H1 (cell line): ENCODE data around the gene LAMB3. TPM values are rescaled to one million over a fixed set of nuclear protein-coding genes. Genes with fewer than 3 reads are reported as not detected.

Experiments
- CTCF ChIA-PET: fragments of 300-600 bp; sonication (Branson Sonifier 250); formaldehyde crosslinking; loops from one replicate; lab custom pipeline; 2021; ENCODE audit not compliant: partially characterized antibody; lab: Charles Lee
- POLR2A ChIA-PET: fragments of 300-600 bp; sonication (Branson Sonifier 250); formaldehyde crosslinking; loops from one replicate; lab custom pipeline; 2021; ENCODE audit warnings: inconsistent platforms; ENCODE audit not compliant: partially characterized antibody; lab: Charles Lee
- DNase-seq, 2 experiments: peaks; one replicate each; pipeline versions ENCODE4 v3.0.0 to v3.0.0-alpha.2; 2010 to 2022; ENCODE audit warnings: low spot score in 2 of 2, low read depth in 1 of 2, mixed read lengths in 1 of 2
- FAIRE-seq: peaks from 2 replicates; lab custom pipeline; 2011; peaks lifted over from hg19 to GRCh38; lab: Jason Lieb, UNC
- H2AFZ ChIP-seq: 2 replicates; pipeline ENCODE4 v1.8.1; 2012; ENCODE audit warnings: low read length, inconsistent platforms
- H2AK5ac ChIP-seq: 2 replicates; pipeline ENCODE4 v1.6.1; 2013; ENCODE audit warnings: low read depth, low read length
- H2BK120ac ChIP-seq: replicated peaks from 2 replicates; pipeline ENCODE3; 2013; ENCODE audit warnings: low read depth, low read length, inconsistent platforms
- H2BK12ac ChIP-seq: 2 replicates; pipeline ENCODE4 v1.6.1; 2013; ENCODE audit warnings: low read depth, low read length
- H2BK15ac ChIP-seq: 2 replicates; pipeline ENCODE4 v1.6.1; 2013; ENCODE audit warnings: low read length
- H2BK20ac ChIP-seq: 2 replicates; pipeline ENCODE4 v1.6.1; 2013; ENCODE audit warnings: low read length
- H2BK5ac ChIP-seq: 2 replicates; pipeline ENCODE4 v1.6.1; 2013; ENCODE audit warnings: low read depth, low read length
- H3K14ac ChIP-seq: 2 replicates; pipeline ENCODE4 v1.6.1; 2013; ENCODE audit warnings: inconsistent platforms; ENCODE audit not compliant: insufficient read length
- H3K18ac ChIP-seq: 2 replicates; pipeline ENCODE4 v1.6.1; 2013; ENCODE audit warnings: low read length; ENCODE audit errors: extremely low read depth
- H3K23ac ChIP-seq: 2 replicates; pipeline ENCODE4 v1.6.1; 2013; ENCODE audit warnings: inconsistent platforms; ENCODE audit not compliant: insufficient read length
- H3K23me2 ChIP-seq: 2 replicates; pipeline ENCODE4 v1.6.1; 2013; ENCODE audit warnings: low read depth, low read length
- H3K27ac ChIP-seq: 2 replicates; pipeline ENCODE4 v1.6.1; 2011; ENCODE audit warnings: low read depth, low read length, inconsistent platforms
- H3K27me3 ChIP-seq, 4 experiments: replicated peaks in 1 of 4; 1 replicate in 1 of 4; 2 replicates in 3 of 4; pipeline versions ENCODE4 v1.6.1 to v1.8.1; 2011 to 2013; ENCODE audit warnings: low read length in 3 of 4, mild to moderate bottlenecking in 3 of 4, inconsistent platforms in 2 of 4, mixed read lengths in 2 of 4, moderate library complexity in 1 of 4; ENCODE audit not compliant: control insufficient read depth in 3 of 4, insufficient read depth in 3 of 4; ENCODE audit errors: extremely low read depth in 1 of 4
- H3K36me3 ChIP-seq, 4 experiments: 2 replicates each; pipeline versions ENCODE4 v1.6.1 to v1.8.1; 2011 to 2013; ENCODE audit warnings: mild to moderate bottlenecking in 4 of 4, low read length in 3 of 4, moderate library complexity in 2 of 4, control low read depth in 1 of 4, inconsistent platforms in 1 of 4; ENCODE audit not compliant: insufficient read depth in 4 of 4, control insufficient read depth in 2 of 4
- H3K4ac ChIP-seq: replicated peaks from 2 replicates; pipeline ENCODE3; 2013; ENCODE audit warnings: low read length, low read depth, mixed read lengths, inconsistent platforms; ENCODE audit not compliant: insufficient read length
- H3K4me1 ChIP-seq, 4 experiments: replicated peaks in 1 of 4; 1 replicate in 1 of 4; 2 replicates in 3 of 4; pipeline versions ENCODE4 v1.6.1 to v1.8.1; 2011 to 2013; ENCODE audit warnings: low read length in 3 of 4, inconsistent platforms in 2 of 4, mixed read lengths in 1 of 4; ENCODE audit not compliant: insufficient read depth in 4 of 4, control insufficient read depth in 3 of 4
- H3K4me2 ChIP-seq, 2 experiments: 2 replicates each; pipeline versions ENCODE4 v1.6.1 to v1.8.1; 2011 to 2013; ENCODE audit warnings: low read depth in 2 of 2, low read length in 2 of 2, control low read depth in 1 of 2, inconsistent platforms in 1 of 2, mild to moderate bottlenecking in 1 of 2; ENCODE audit not compliant: insufficient read depth in 1 of 2
- H3K4me3 ChIP-seq, 4 experiments: fragments of 200-600, 300-600 bp in 1 of 4; sonication (generic), shearing (Covaris generic), sonication (Bioruptor Twin) in 1 of 4; 2 replicates each; pipeline versions ENCODE4 v1.5.1 to v1.8.1; 2011 to 2016; ENCODE audit warnings: low read length in 4 of 4, low read depth in 3 of 4, control low read depth in 2 of 4, inconsistent platforms in 2 of 4, mild to moderate bottlenecking in 2 of 4, mixed read lengths in 1 of 4, moderate library complexity in 1 of 4; ENCODE audit not compliant: insufficient read depth in 2 of 4; ENCODE audit errors: extremely low read depth in 1 of 4
- H3K56ac ChIP-seq: replicated peaks from 2 replicates; pipeline ENCODE3; 2013; ENCODE audit warnings: low read depth, mild to moderate bottlenecking, mixed read lengths, low read length, inconsistent platforms; ENCODE audit not compliant: insufficient read length
- H3K79me1 ChIP-seq: 2 replicates; pipeline ENCODE4 v1.6.1; 2013; ENCODE audit warnings: low read depth, low read length, control low read depth
- H3K79me2 ChIP-seq, 2 experiments: 2 replicates each; pipeline versions ENCODE4 v1.6.1 to v1.8.1; 2012 to 2013; ENCODE audit warnings: low read length in 2 of 2, mild to moderate bottlenecking in 2 of 2, inconsistent platforms in 1 of 2; ENCODE audit not compliant: insufficient read depth in 2 of 2, control insufficient read depth in 1 of 2
- H3K9ac ChIP-seq, 4 experiments: replicated peaks in 1 of 4; 1 replicate in 1 of 4; 2 replicates in 3 of 4; pipeline versions ENCODE4 v1.6.1 to v1.8.1; 2011 to 2013; ENCODE audit warnings: low read depth in 3 of 4, low read length in 3 of 4, control low read depth in 2 of 4, mild to moderate bottlenecking in 2 of 4, moderate library complexity in 2 of 4, inconsistent platforms in 1 of 4; ENCODE audit errors: extremely low read depth in 1 of 4
- H3K9me3 ChIP-seq, 2 experiments: 2 replicates each; pipeline versions ENCODE4 v1.6.1 to v1.8.1; 2012 to 2013; ENCODE audit warnings: mild to moderate bottlenecking in 2 of 2, moderate library complexity in 2 of 2, control low read depth in 1 of 2, inconsistent platforms in 1 of 2, low read depth in 1 of 2, low read length in 1 of 2, mixed read lengths in 1 of 2; ENCODE audit not compliant: insufficient read depth in 2 of 2
- H4K20me1 ChIP-seq, 2 experiments: replicated peaks in 1 of 2; 2 replicates each; pipeline versions ENCODE3 to v1.8.1; 2011 to 2013; ENCODE audit warnings: inconsistent platforms in 2 of 2, low read length in 2 of 2, mild to moderate bottlenecking in 1 of 2; ENCODE audit not compliant: insufficient read depth in 2 of 2, control insufficient read depth in 1 of 2
- H4K5ac ChIP-seq: 2 replicates; pipeline ENCODE4 v1.6.1; 2013; ENCODE audit warnings: low read length, low read depth, mixed read lengths, inconsistent platforms; ENCODE audit not compliant: insufficient read length
- H4K8ac ChIP-seq: 2 replicates; pipeline ENCODE4 v1.8.0; 2013; ENCODE audit warnings: mild to moderate bottlenecking, moderate library complexity, low read length, inconsistent platforms; ENCODE audit not compliant: insufficient read depth; ENCODE audit errors: extremely low read depth
- H4K91ac ChIP-seq: replicated peaks from 2 replicates; pipeline ENCODE3; 2013; ENCODE audit warnings: low read length, mixed read lengths, inconsistent platforms; ENCODE audit not compliant: insufficient read length
- polyA plus RNA-seq, 7 experiments: library from polyadenylated mRNA; depleted of rRNA in 3 of 7; stranded (reverse) in 5 of 7; unstranded in 2 of 7; fragments of >200 nt in 5 of 7; fragments of 200-250 nt in 2 of 7; gene quantifications; 1 replicate in 5 of 7; 2 replicates in 1 of 7; 4 replicates in 1 of 7; pipeline versions ENCODE4 v1.2.1 to v1.2.3, GENCODE V29; 2011 to 2013; ENCODE audit warnings: missing spikeins in 2 of 7, mixed read lengths in 2 of 7
- total RNA-seq: library from RNA; stranded (reverse); fragmentation: NEBNext Ultra II Directional; extraction: Animal tissue kit (Norgen Biotek cat#: 25700); gene quantifications from 2 replicates; pipeline ENCODE4 v1.2.1, GENCODE V29; 2021
- TF ChIP-seq, protein P1 (sequence below), 3 experiments: IDR thresholded peaks; 1 replicate in 2 of 3; 2 replicates in 1 of 3; pipeline versions ENCODE4 v1.5.1 to v1.6.1; 2011; ENCODE audit warnings: low read length in 3 of 3, mild to moderate bottlenecking in 3 of 3, inconsistent platforms in 2 of 3, low read depth in 1 of 3, moderate library complexity in 1 of 3; ENCODE audit not compliant: insufficient read depth in 1 of 3; ENCODE audit errors: control extremely low read depth in 1 of 3

LAMB3 gene
- total and polyA plus RNA-seq, 2 of the 8 experiments (the other 6 are each of a cell fraction or from before 2014, with no cell fraction given): 0.45 to 0.50 TPM

DNA sequence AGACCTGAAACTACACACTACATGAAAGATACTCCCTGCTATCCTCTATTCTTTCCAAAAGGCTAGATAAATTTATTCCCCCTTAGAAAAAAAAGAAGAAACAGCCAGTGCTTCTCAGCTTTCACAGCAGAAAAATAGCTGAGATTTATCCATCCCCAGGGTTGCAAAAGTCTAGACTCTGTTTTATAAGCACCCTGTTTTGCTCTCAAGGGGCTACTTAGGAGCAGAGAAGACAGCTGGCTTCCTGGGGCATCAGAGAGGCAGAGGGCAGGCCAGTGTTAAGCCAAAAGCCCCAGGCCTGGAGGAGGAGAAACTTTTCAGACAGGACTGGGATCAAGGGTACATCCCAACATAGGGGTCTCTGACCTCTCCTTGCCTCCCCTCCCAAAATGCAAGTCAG, 3.9 kb downstream of the LAMB3 start:
- Histone ChIP-seq H3K18ac (no peak overlapping the region), H2BK5ac (no peak overlapping the region), H3K56ac (no peak overlapping the region), H2BK12ac (no peak overlapping the region), H2BK15ac (no peak overlapping the region), H3K23ac (no peak overlapping the region), H3K4me1 (peaks cover 0 to 10% (median 8%) of the 10 kb centered on the region in 4 experiments; a peak in 4 of 7 replicates), H2BK120ac (no peak overlapping the region), H3K79me1 (no peaks in the 10 kb centered on the region), H4K5ac (no peak overlapping the region), H3K36me3 (no peaks in the 10 kb centered on the region), H4K20me1 (no peaks in the 10 kb centered on the region), H3K4me3 (no peak overlapping the region), H3K27me3 (no peaks in the 10 kb centered on the region), H3K14ac (no peak overlapping the region), H2AFZ (no peak overlapping the region), H3K9ac (no peak overlapping the region), H3K23me2 (no peaks in the 10 kb centered on the region), H3K9me3 (no peaks in the 10 kb centered on the region), H3K27ac (no peak overlapping the region), H3K4me2 (no peak overlapping the region), H4K8ac (no peak overlapping the region), H3K79me2 (no peaks in the 10 kb centered on the region), H2BK20ac (no peak overlapping the region), H4K91ac (no peak overlapping the region), H2AK5ac (no peak overlapping the region), H3K4ac (no peak overlapping the region)
- TF ChIP-seq, protein P1, sequence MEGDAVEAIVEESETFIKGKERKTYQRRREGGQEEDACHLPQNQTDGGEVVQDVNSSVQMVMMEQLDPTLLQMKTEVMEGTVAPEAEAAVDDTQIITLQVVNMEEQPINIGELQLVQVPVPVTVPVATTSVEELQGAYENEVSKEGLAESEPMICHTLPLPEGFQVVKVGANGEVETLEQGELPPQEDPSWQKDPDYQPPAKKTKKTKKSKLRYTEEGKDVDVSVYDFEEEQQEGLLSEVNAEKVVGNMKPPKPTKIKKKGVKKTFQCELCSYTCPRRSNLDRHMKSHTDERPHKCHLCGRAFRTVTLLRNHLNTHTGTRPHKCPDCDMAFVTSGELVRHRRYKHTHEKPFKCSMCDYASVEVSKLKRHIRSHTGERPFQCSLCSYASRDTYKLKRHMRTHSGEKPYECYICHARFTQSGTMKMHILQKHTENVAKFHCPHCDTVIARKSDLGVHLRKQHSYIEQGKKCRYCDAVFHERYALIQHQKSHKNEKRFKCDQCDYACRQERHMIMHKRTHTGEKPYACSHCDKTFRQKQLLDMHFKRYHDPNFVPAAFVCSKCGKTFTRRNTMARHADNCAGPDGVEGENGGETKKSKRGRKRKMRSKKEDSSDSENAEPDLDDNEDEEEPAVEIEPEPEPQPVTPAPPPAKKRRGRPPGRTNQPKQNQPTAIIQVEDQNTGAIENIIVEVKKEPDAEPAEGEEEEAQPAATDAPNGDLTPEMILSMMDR (IDR thresholded peaks at IDR 0.05; ENCODE audit: control extremely low read depth in 1 of 3, insufficient read depth in 1 of 3, low read depth in 1 of 3, low read length in 3 of 3): no peak
- FAIRE-seq (no peak), DNase-seq (no peak)
- CTCF ChIA-PET: interaction anchor here (1.3 to 1.9 kb wide), 4 partner anchors 31 to 76 kb away, joined by 3 to 5 read pairs (median 5); no protein-coding TSS in a partner anchor
- POLR2A ChIA-PET: no interaction called here
